GM19240 (cell line): ENCODE data around the gene COBLL1.
"Not testable (repeated sequence)": the region's sequence is repeated elsewhere in the genome, so short reads cannot be mapped to it uniquely, and the experiment has no call there.

ENCODE experiments used
- DNase-seq: peaks from one replicate; pipeline ENCODE4 v3.0.0; 2011; ENCODE audit warnings: low spot score; ENCODE audit not compliant: insufficient read length

COBLL1 gene, protein sequence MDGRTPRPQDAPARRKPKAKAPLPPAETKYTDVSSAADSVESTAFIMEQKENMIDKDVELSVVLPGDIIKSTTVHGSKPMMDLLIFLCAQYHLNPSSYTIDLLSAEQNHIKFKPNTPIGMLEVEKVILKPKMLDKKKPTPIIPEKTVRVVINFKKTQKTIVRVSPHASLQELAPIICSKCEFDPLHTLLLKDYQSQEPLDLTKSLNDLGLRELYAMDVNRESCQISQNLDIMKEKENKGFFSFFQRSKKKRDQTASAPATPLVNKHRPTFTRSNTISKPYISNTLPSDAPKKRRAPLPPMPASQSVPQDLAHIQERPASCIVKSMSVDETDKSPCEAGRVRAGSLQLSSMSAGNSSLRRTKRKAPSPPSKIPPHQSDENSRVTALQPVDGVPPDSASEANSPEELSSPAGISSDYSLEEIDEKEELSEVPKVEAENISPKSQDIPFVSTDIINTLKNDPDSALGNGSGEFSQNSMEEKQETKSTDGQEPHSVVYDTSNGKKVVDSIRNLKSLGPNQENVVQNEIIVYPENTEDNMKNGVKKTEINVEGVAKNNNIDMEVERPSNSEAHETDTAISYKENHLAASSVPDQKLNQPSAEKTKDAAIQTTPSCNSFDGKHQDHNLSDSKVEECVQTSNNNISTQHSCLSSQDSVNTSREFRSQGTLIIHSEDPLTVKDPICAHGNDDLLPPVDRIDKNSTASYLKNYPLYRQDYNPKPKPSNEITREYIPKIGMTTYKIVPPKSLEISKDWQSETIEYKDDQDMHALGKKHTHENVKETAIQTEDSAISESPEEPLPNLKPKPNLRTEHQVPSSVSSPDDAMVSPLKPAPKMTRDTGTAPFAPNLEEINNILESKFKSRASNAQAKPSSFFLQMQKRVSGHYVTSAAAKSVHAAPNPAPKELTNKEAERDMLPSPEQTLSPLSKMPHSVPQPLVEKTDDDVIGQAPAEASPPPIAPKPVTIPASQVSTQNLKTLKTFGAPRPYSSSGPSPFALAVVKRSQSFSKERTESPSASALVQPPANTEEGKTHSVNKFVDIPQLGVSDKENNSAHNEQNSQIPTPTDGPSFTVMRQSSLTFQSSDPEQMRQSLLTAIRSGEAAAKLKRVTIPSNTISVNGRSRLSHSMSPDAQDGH

DNA sequence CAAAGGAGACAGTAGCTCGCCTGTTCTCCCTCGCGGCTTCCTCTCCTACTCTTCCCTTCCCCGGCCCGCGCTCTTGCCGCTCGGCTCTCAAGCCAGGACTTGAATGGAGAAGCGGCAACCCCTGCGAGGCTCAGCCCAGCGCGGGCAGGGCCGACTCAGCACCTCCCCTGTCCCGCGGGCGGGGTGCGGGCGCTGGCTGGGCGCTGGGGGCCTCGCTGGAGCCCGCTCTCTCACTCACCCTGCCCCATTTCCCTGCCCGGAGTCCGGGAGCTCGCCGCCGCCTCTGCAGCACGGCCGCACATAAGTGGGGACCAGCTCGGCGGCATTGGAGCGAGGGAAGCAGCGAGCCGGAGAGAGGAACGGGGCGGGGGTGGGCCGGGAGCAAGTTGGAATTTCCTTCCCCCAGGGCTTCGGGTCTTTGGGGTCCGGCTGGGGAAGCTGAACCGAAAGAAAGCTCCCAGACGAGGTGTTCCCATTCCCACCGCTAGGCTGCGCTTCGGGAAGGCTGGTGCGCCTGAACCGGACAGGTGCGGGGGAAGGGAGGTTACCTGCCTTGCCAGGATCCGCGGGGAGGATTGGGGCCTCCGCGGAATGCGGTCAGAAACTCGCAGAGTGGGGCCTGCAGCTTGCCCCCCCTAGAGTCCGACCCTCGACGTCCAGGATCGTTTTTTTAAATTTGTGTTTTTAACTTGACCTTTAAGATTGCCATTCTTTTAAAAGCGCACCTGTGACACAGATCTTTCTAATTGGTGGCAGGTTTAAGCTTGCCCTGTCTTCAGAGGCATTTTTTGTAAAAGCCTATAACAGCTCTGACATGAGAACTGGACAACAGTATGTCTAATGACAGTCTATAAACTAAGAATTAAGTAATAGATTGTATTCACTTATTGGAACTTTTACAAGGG lies at the start of gene COBLL1:
COBLL1 (minus strand) TSS at position 105 of the 905 bp plus-strand sequence. CDS start 627 bp downstream, outside the sequence.
- DNase-seq: no peak

DNA sequence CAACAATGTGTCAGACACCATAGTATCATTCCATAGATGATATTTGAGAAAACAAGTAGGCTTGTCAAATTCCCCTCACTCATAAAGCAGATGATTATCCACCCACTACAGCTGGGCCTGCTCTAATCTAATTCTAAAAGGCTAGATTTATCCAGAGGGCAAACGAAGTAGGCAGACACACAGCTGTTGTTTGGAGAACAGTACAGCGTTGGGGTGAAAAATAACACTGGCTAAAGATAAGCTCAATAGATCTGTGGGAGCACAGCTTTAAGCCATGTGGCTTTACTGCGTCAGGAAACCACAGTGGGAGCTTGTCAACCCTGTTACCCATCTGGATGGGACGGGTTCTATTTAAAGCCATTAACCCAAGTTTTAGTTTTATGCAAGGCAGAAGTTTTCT lies 48.9 kb upstream of the COBLL1 start:
- no peak for DNase-seq

- DNase-seq: no peak
Measured at GRCh38 chr2:164888592-164888991, 47.0 kb upstream of the COBLL1 start.

- DNase-seq: no peak
Measured at GRCh38 chr2:164887434-164888144, 46.0 kb upstream of the COBLL1 start.

DNA sequence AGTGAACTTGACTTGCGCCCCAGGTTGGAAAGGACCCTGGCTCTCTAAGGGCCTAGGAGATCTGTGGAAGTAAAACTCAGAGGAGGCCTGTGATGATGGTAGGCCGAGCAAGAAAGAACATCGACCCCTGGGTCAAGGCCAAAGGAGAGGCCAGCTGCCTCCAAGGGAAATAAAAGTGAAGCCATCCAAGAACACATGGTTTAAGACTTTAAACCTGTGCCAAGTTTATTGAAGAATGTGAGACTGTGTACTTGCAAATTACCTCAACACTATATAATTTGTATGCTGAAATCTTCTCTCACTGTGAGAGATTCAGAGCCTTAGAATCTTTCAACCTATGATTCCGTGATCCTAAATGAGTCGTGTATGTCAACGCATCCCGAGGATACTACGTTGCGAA lies 40.7 kb upstream of the COBLL1 start:
- DNase-seq: no peak

DNA sequence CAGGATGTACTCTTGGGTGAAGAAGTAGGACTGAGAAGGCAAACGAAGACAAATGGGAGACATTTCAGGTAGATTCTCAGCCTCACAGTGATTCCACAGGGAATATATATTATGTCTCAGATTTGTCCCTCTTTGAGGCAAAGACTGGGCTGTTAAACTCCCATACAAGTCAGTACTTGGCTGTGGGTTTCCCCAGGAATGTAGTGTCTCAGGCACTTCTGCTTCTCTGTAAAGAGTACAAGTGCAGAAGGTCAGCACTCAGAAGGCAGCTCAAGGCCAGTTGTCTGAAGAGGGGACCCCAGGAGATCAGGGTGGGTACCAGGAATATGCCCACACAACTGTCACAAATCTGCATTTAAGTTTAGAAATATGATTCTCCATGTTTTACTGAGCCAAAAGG lies 39.9 kb upstream of the COBLL1 start:
- no peak for DNase-seq

DNA sequence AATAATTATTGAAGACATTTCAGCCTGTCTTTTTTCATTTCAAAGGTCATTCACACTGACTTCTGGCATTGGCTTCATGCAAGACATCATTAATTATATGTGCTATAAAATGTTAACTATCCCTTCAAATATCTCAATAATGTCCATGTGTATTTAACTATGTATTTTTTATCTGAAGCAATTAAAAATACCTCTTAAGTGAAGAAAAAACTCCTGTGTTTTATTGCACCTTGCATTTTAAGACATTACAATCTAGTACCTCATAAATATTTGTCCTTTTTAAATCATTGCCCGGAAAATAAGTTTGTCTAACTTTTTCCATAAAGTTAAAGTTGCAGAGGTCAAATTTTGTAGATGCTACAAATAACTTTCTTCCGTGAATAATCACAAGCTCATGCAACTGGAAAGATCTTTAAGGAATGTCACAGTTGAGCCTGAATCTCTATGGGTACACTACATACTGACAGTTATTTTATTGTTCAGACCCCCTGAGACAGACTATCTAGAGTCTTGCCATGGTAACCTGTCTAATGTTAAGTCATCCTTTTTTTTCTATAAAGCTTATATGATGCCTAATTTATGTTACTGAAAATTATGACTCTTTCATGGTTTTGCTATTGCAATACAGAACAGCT lies 38.4 kb upstream of the COBLL1 start:
- DNase-seq: no peak

DNA sequence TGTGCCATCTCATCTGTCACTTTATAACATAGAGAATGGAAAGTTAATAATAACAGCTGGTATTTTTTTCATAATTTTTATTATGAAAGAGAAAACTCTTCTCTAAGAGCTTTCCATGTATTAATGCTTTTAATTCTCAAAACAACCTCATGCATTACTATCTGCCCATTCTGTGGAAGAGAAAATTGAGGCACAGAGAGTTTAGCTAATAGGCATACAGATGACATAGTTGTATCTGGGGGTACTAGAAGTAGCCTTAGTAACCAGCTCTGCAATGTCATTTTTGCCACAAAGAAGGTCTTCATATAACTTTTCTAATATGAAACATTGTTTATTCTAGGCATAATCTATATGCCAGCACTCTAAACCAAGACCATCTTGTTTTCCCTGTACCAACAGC lies 36.3 kb upstream of the COBLL1 start:
- DNase-seq: no peak

DNA sequence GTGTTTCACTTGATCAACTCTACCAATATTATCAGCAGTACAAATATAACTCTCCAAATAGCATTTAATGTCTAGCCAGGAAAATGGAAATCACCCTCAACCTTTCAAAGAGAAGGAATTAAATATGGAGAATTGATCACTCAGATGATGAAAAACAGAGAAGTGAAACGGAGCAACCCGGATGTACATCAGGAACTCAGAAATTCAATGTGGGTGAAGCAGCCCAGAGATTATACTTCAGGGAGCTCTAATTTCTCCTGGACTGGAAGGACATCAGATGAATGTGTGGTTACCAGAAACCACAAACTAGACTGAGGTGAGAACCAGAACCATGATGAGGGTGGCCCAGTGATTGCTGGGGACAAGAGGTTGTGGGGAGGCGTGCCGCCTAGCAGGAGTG lies 35.5 kb upstream of the COBLL1 start:
- no peak for DNase-seq

DNA sequence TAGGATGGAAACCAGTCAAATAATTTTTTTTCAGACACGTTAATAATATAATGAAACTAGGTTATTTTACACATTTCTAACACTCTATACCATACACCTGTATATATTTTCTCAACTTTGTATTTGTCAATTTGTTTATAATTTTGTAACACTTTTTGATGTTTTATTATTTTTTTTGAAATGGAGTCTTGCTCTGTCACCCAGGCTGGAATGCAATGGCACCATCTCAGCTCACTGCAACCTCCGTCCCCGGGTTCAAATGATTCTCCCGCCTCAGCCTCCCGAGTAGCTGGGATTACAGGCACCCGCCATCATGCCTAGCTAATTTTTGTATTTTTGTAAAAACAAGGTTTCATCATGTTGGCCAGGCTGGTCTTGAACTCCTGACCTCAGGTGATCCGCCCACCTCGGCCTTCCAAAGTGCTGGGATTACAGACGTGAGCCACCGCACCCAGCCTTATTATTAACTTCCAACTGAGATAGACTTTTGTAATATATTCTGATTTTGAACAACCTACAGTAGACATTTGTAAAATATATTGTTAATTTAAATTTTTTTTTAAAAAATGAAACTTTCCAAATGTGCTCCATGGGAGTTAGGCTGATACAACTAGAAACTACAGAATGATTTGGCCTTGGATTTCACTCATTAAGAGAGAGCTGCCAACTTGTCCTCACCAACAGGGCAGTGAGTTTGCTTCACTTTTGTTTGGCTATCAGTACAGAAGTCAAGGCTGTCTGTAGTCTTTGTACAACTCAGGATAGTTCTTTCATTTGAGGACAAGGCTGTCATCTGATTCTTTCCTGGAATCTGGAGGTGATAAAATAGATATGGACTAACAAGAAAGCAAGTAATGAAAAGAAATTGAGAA lies 33.9 kb upstream of the COBLL1 start:
- no peak for DNase-seq

- no peak for DNase-seq
Measured at GRCh38 chr2:164873210-164873908, 31.7 kb upstream of the COBLL1 start.

GRCh38 chr2:164871404-164871803 lies 29.8 kb upstream of the COBLL1 start:
- DNase-seq: no peak

DNA sequence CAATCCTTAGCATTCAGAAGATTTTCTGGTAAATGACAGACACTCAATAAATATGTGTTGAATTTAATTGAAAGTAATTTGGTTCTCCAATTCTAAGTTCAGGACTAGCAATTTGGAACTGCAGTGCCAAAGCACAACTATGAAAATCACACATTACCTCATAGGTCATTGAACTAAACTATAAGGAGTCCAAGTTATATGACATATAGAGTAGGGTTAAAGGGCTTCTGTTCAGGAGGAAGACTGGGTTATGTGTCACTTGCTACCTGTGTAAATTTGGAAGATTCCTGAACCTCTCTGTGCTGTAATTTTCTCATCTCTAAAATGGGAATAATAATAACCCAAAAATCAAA lies 27.8 kb upstream of the COBLL1 start:
- no peak for DNase-seq

DNA sequence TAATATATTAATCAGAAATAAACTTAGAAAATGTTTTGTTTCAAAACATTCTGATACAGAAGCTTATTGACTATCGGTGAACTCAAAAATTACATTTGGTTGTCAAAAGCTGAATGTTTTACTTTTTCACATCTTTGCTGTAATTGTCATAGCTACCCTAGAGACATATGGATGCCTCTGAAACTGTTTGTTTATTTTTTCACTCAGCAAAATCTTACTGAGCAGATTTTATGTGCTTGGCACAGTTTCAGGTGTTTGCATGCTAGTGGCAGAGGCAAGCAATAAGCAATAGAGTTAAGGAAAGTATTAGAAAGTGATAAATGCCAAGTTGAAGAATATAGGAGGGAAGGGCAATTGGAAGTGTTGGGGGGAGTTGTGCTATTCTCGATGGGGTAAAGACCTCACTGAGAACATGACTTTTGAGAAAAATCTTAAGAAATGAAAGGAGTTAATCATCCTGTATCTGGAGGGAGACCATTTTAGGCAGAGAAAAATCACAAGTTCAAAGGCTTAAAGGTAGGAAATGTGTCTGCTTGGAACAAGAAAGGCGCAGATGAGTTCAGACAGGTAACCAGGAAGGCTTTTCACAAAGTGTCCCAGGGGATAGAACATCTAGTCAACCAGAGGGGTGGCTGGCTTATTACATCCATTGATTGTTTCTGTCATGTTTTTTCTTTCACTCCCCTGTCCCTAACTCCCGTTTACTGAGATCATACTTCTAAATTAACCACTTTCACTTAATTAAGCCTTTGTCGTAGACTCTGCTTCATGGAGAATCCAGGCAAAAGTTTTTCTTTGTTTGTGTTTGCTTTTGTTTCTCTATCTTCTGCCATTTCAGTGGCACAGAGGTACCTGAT lies 27.2 kb upstream of the COBLL1 start:
- DNase-seq: no peak

DNA sequence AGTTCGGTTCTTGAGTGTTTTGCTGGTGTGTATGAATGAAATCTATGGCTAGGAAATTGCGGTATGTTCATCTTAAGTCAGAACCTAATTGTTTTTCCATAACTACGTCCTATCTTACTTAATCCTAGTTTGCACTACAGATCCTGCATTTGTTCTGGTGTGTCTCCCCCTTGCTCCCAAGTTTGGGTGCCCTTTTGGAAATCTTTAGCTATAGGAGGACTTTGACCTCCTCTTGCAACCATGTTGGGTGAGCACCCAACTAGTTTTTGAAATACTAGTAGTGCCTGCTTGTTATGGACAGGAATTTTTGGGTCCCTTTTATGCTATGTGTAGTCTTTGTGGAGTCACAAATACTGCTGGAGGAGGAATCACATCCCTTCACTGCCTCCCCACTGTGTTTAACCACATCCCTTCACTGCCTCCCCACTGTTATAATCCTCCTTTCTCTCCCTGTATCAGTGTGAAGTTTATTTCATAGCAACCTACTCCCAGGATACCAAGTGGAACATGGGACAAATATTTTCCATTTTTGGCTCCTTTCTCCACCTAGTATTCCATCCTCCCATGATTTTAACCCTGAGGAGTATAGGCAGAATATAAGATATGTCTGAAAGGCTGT lies 26.3 kb upstream of the COBLL1 start:
- no peak for DNase-seq

DNA sequence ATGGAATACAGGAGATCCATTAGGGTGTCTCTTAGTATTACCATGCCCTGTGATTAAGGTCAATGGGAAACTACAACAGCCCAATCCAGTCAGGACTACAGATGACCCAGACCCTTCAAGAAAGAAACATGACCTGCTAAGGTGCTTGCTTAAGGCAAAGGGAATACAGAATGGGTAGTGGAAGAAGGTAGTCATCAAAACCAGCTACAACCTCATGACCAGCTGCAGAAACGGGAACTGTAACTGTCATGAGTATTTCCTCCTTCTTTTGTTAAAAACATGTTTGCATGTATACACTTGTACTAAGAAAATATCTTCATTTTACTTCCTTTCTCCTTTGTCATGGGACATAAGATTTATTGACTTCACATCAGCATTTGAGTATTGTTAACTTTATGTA lies 24.8 kb upstream of the COBLL1 start:
- not testable (repeated sequence) for DNase-seq

DNA sequence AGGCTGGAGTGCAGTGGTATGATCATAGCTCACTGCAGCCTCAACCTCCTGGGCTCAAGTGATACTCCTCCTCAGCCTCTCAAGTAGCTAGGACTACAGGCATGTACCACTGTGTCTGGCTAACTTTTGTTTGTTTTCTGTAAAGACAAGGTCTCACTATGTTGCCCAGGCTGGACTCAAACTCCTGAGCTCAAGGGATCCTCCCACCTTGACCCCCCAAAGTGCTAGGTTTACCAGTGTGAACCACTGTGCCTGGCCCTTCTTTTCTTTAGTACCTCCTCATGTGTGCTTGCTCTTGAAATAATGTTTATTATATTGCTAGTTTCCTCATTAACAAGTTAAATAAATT lies 19.0 kb upstream of the COBLL1 start:
- no peak for DNase-seq
